Right atrium auricular region (tissue), 2 donors: Measurements from ENCODE around the gene GLI3. TPM values are rescaled to one million over a fixed set of nuclear protein-coding genes. Genes with fewer than 3 reads are reported as not detected.

Experiments used
- DNase-seq: peaks from one replicate; pipeline ENCODE4 v3.0.0-alpha.2; 2019; ENCODE audit warnings: low spot score
- H3K27ac ChIP-seq, 2 donors: fragments of 200-600 bp; sonication (generic); 1 replicate in 1 of 2; 2 replicates in 1 of 2; pipeline ENCODE4 v1.5.1; 2016 to 2019
- H3K27me3 ChIP-seq, 2 donors: fragments of 200-600 bp; sonication (generic); one replicate each; pipeline versions ENCODE4 v1.5.1 to v1.6.0; 2017 to 2019
- H3K36me3 ChIP-seq: fragments of 200-600 bp; sonication (generic); one replicate; pipeline ENCODE4 v1.5.1; 2016
- H3K4me1 ChIP-seq, 2 donors: fragments of 200-600 bp; sonication (generic); one replicate each; pipeline versions ENCODE4 v1.5.1 to v1.6.0; 2017 to 2019
- H3K4me3 ChIP-seq, 2 donors: fragments of 200-600 bp; sonication (generic); 1 replicate in 1 of 2; 2 replicates in 1 of 2; pipeline ENCODE4 v1.5.1; 2017 to 2019; ENCODE audit warnings: mild to moderate bottlenecking in 1 of 2, moderate library complexity in 1 of 2
- H3K9me3 ChIP-seq, 2 donors: fragments of 200-600 bp; sonication (generic); one replicate each; pipeline ENCODE4 v1.5.1; 2019
- total RNA-seq, 2 donors: library from RNA; depleted of rRNA; stranded (reverse); fragments of >200 nt; gene quantifications; one replicate each; pipeline ENCODE4 v1.1.0, GENCODE V29; 2016
- TF ChIP-seq, protein P1 (sequence below), 2 donors: fragments of 200-600 bp; sonication (generic); IDR thresholded peaks; one replicate each; pipeline ENCODE4 v1.5.1; 2019; ENCODE audit warnings: antibody characterized with exemption in 2 of 2

Gene GLI3
- total RNA-seq, 2 donors from 2014 or later = 1.5 to 2.0 TPM

DNA sequence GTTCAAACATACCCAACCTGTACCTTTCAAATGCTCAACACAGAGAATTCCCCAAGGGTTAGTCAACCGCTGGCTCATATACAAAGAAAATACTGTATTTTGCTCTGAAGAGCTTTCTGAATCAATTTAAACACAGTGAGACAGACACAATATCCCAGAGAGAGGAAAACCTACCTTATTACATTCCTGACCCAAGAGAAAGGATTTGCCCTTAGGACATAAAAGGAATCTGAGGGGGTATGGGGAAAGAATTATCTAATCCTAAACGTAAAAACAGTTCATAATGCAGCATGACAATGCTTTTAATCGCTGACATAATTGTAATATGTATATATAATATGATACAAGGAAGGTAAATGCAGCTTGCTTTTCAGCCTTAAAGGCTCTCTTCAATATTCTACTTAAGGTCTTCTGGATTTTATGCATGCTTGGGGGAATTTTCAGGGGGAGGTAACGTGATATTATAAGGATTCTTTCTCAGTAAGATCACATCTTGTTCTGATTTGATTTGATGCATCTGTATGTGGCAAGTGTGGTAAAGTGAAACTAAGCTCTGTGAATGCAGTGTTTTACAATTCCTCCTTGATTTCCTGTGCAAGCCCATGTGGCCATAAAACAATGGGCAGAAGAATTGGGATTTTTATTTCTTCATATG, 240.5 kb downstream of the GLI3 start:
- Histone ChIP-seq H3K27ac (no peak overlapping the region), H3K9me3 (no peaks in the 10 kb centered on the region), H3K36me3 (no peaks in the 10 kb centered on the region), H3K27me3 (no peaks in the 10 kb centered on the region), H3K4me1 (peaks cover 0 to 8% of the 10 kb centered on the region in 2 donors), H3K4me3 (no peak overlapping the region)
- TF ChIP-seq, protein P1, sequence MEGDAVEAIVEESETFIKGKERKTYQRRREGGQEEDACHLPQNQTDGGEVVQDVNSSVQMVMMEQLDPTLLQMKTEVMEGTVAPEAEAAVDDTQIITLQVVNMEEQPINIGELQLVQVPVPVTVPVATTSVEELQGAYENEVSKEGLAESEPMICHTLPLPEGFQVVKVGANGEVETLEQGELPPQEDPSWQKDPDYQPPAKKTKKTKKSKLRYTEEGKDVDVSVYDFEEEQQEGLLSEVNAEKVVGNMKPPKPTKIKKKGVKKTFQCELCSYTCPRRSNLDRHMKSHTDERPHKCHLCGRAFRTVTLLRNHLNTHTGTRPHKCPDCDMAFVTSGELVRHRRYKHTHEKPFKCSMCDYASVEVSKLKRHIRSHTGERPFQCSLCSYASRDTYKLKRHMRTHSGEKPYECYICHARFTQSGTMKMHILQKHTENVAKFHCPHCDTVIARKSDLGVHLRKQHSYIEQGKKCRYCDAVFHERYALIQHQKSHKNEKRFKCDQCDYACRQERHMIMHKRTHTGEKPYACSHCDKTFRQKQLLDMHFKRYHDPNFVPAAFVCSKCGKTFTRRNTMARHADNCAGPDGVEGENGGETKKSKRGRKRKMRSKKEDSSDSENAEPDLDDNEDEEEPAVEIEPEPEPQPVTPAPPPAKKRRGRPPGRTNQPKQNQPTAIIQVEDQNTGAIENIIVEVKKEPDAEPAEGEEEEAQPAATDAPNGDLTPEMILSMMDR (IDR thresholded peaks at IDR 0.05) = no peak
- no peak for DNase-seq

DNA sequence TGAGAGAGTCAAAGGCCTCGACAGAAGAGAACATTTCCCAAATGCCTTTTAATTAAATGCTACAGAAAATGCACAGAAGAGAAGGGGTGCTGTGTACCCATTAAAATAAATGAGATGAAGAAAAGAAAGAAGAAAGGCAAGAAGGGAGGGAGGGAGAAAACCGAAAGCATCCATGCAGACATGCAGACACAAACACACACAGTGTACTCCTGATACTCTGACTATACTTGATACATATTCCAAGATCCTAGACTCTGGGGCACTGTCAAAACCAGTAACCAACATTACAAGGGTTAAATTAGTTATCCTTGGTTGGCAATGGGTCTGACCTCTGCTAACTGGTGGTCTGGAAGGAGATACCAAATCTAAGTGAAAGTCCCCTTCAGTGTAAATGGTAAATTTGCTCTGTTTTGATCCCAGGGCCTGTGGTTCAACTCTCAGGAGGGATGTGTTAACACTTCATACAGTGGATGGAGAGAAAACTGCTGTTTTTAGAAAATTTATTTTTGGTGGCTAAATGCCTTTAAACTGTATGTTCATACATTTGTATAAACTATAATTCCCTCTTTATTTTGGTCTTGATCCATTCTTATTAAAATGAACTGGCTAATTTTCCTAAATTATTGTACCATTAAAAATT, 241.3 kb downstream of the GLI3 start:
- H3K4me3 ChIP-seq = no peak overlapping the region
- H3K27me3 ChIP-seq = no peaks in the 10 kb centered on the region
- H3K27ac ChIP-seq = no peak overlapping the region
- no peaks in the 10 kb centered on the region for H3K9me3 ChIP-seq
- TF ChIP-seq, protein P1 (IDR thresholded peaks at IDR 0.05) = no peak
- no peak for DNase-seq
- H3K4me1 ChIP-seq = peaks cover 0 to 8% of the 10 kb centered on the region in 2 donors
- H3K36me3 ChIP-seq = no peaks in the 10 kb centered on the region

DNA sequence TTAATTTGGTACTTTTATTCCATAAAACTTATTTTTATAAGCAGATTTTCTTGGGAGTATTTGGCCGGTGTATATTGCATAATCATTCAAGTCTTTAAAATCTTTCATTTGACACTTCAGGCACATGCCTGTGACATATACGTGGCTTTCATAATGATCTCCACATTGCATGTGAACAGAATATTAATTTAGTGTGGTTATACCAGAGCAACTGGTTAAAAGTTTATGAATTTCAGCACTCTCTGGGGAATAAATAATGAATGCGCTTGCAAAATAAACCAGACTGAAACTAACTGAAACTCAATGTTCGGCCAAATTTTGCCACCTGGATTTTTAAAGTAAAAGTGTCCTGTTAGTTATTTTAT, 242.3 kb downstream of the GLI3 start:
- DNase-seq = no peak
- H3K36me3 ChIP-seq = no peaks in the 10 kb centered on the region

DNA sequence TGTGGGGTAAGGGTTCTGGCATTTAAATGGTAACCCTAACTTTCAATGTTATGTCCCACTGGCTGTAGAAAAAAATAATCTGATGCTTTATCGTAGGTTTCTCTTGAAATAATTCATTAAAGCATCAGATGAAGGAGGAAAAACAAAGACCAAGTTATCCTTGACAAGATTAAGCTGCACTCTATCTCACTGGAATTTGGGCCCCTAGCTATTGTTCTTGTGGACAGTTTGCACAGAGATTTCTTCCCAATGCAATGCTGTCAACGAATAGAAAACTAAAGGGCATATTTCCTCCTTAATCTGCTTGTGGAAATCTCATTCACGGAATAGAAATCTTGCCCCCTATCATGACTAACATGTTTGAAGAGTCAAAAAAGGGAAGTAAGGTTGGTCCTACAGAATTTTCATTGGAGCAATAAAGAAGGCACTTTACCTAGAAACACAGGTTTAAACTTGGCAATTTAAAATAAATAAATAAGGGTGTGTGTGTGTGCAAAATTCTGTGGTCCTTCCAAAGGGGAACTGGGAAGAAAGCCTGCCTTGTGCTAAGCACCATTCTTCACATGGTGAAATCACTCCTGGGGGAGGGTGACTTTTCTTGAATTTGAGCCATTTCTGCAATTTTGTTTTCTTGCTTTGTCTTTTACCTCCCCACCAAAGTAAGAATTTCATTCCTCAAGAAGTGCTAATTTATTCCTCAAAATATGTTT, 242.8 kb downstream of the GLI3 start:
- TF ChIP-seq, protein P1 (IDR thresholded peaks at IDR 0.05) = no peak
- H3K4me1 ChIP-seq = peaks cover 0 to 8% of the 10 kb centered on the region in 2 donors
- no peaks in the 10 kb centered on the region for H3K36me3 ChIP-seq
- no peak for DNase-seq
- no peak overlapping the region for H3K4me3 ChIP-seq
- H3K27me3 ChIP-seq = no peaks in the 10 kb centered on the region
- H3K9me3 ChIP-seq = no peaks in the 10 kb centered on the region
- H3K27ac ChIP-seq = no peak overlapping the region

More for the DNA sequence above, 242.3 kb downstream of the GLI3 start:
- TF ChIP-seq, protein P1 (IDR thresholded peaks at IDR 0.05) = no peak
- H3K4me1 ChIP-seq = peaks cover 0 to 8% of the 10 kb centered on the region in 2 donors
- H3K27me3 ChIP-seq = no peaks in the 10 kb centered on the region
- H3K27ac ChIP-seq = no peak overlapping the region
- no peak overlapping the region for H3K4me3 ChIP-seq
- no peaks in the 10 kb centered on the region for H3K9me3 ChIP-seq

DNA sequence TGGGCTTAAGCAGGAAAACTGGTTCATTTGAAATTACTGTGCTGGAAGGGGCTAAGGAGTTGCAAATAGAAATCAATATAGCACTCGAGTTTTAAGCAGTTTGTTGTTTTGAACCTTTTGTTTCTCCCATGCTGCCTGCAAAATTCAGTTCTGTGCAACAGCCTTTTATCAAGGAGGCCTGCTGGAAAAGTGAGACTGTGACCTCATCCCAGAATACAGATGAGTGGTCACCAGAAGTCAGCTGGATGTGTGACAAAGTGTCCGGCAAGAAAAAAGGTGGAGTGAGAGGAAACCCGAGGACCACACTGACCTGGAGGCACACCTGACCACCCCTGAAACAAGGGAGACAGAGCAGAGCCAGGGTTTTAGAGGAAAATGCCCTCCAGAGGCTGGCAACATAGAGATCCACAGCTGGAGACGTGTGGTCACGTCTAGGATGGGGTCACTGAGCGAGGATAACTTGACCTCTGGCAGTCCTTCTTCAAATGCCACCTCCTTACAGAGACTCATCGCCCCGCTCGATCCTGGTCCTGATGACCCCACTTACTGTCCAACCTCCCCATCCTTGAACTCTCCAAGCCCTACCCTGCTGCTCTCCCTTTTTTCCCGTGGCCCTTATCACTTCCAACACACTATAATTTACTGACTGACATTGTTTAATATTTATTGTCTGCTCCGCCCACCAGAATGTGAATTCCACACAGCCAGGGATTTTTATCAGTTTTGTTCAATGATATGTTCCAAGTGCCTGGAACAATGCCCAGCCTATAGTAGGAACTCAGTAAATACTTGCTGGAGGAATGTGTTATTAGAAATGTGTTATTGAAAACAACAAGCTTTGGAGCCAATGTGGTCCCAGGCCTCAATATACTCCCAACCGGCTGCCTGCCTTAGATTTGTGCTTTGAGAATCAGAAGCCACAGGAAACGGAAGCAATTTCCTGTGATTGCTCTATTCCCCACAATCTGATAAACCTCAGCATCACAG, 243.8 kb downstream of the GLI3 start:
- Histone ChIP-seq H3K4me3 (no peak overlapping the region), H3K27ac (no peak overlapping the region), H3K27me3 (no peaks in the 10 kb centered on the region), H3K4me1 (peaks cover 0 to 8% of the 10 kb centered on the region in 2 donors), H3K36me3 (no peaks in the 10 kb centered on the region), H3K9me3 (no peaks in the 10 kb centered on the region)
- TF ChIP-seq, protein P1 (IDR thresholded peaks at IDR 0.05) = no peak
- DNase-seq = no peak
